GM12878 (cell line): ENCODE data around the gene SASH3. TPM values are rescaled to one million over a fixed set of nuclear protein-coding genes. Genes with fewer than 3 reads are reported as not detected.

ENCODE experiments used
- ATF7 ChIP-seq: fragments of 450-650 bp; IDR thresholded peaks from 2 replicates; pipeline ENCODE4 v1.6.1; 2016; ENCODE audit warnings: low read depth, mild to moderate bottlenecking
- BCL11A ChIP-seq: IDR thresholded peaks from 2 replicates; pipeline ENCODE4 v1.6.1; 2011; ENCODE audit warnings: low read depth, low read length
- BHLHE40 ChIP-seq, 2 experiments: fragments of 450-650 bp in 1 of 2; IDR thresholded peaks; 2 replicates each; pipeline ENCODE4 v1.6.1; 2011 to 2017; ENCODE audit warnings: low read depth in 2 of 2, borderline replicate concordance in 1 of 2, improper control_type of control experiment in 1 of 2, low read length in 1 of 2, mild to moderate bottlenecking in 1 of 2
- CBFB ChIP-seq: IDR thresholded peaks from 2 replicates; pipeline ENCODE4 v1.6.1; 2016; ENCODE audit warnings: antibody characterized with exemption, low read depth
- CEBPB ChIP-seq, 2 experiments: fragments of 150-350 bp in 1 of 2; IDR thresholded peaks; 2 replicates each; pipeline ENCODE4 v1.6.1; 2012 to 2014; ENCODE audit warnings: low read depth in 2 of 2, low read length in 2 of 2, borderline replicate concordance in 1 of 2, inconsistent platforms in 1 of 2
- CREM ChIP-seq: IDR thresholded peaks from 2 replicates; pipeline ENCODE4 v1.6.1; 2014; ENCODE audit warnings: antibody characterized with exemption, low read depth
- EED ChIP-seq: sonication (generic); IDR thresholded peaks from 2 replicates; pipeline ENCODE4 v1.6.1; 2016; ENCODE audit warnings: antibody characterized with exemption, low read depth
- EP300 ChIP-seq, 2 experiments: fragments of 150-350 bp in 1 of 2; IDR thresholded peaks; 2 replicates each; pipeline ENCODE4 v1.6.1; 2011 to 2012; ENCODE audit warnings: low read depth in 2 of 2, low read length in 2 of 2, borderline replicate concordance in 1 of 2, improper control_type of control experiment in 1 of 2, inconsistent platforms in 1 of 2; ENCODE audit not compliant: control insufficient read depth in 1 of 2
- FOS ChIP-seq: IDR thresholded peaks from 3 replicates; pipeline ENCODE4 v1.6.1; 2011; ENCODE audit warnings: borderline replicate concordance; ENCODE audit not compliant: insufficient read length; ENCODE audit errors: extremely low read depth
- HDGF ChIP-seq: fragments of 450-650 bp; IDR thresholded peaks from 2 replicates; pipeline ENCODE4 v1.6.1; 2016; ENCODE audit warnings: antibody characterized with exemption
- LARP7 ChIP-seq: fragments of 450-650 bp; IDR thresholded peaks from 2 replicates; pipeline ENCODE4 v1.6.1; 2017; ENCODE audit warnings: mild to moderate bottlenecking
- MYC ChIP-seq: IDR thresholded peaks from 2 replicates; pipeline ENCODE4 v1.6.1; 2011; ENCODE audit warnings: mild to moderate bottlenecking, low read length, moderate library complexity, inconsistent platforms; ENCODE audit not compliant: insufficient read depth, insufficient replicate concordance, insufficient read length, severe bottlenecking
- NBN ChIP-seq: fragments of 450-650 bp; IDR thresholded peaks from 2 replicates; pipeline ENCODE4 v1.6.1; 2016
- NFXL1 ChIP-seq: fragments of 450-650 bp; IDR thresholded peaks from 2 replicates; pipeline ENCODE4 v1.6.1; 2017; ENCODE audit warnings: antibody characterized with exemption, mild to moderate bottlenecking, borderline replicate concordance
- NKRF ChIP-seq: fragments of 450-650 bp; conservative IDR thresholded peaks from 2 replicates; pipeline ENCODE4 v1.6.1; 2017; ENCODE audit warnings: mild to moderate bottlenecking, moderate library complexity
- NRF1 ChIP-seq: conservative IDR thresholded peaks from 2 replicates; pipeline ENCODE4 v1.6.1; 2011; ENCODE audit warnings: mild to moderate bottlenecking, low read depth, low read length, improper control_type of control experiment
- POLR2AphosphoS5 ChIP-seq: IDR thresholded peaks from 2 replicates; pipeline ENCODE4 v1.6.1; 2011; ENCODE audit warnings: mild to moderate bottlenecking, low read length, inconsistent platforms
- POU2F2 ChIP-seq: IDR thresholded peaks from 3 replicates; pipeline ENCODE4 v1.6.1; 2011; ENCODE audit warnings: low read depth, mild to moderate bottlenecking, low read length, borderline replicate concordance
- SMAD5 ChIP-seq: IDR thresholded peaks from 2 replicates; pipeline ENCODE4 v1.6.1; 2016; ENCODE audit warnings: antibody characterized with exemption, low read depth
- SMC3 ChIP-seq: IDR thresholded peaks from 2 replicates; pipeline ENCODE4 v1.6.1; 2011; ENCODE audit warnings: low read length, improper control_type of control experiment, borderline replicate concordance
- TCF12 ChIP-seq: IDR thresholded peaks from 2 replicates; pipeline ENCODE4 v1.6.1; 2011; ENCODE audit warnings: low read depth, mild to moderate bottlenecking, low read length
- TCF3 ChIP-seq: IDR thresholded peaks from 2 replicates; pipeline ENCODE4 v1.6.1; 2012; ENCODE audit warnings: low read depth, mild to moderate bottlenecking, low read length, borderline replicate concordance; ENCODE audit not compliant: insufficient read depth
- TCF7 ChIP-seq: IDR thresholded peaks from 2 replicates; pipeline ENCODE4 v1.6.1; 2014; ENCODE audit warnings: antibody characterized with exemption, borderline replicate concordance
- ZNF687 ChIP-seq: fragments of 450-650 bp; IDR thresholded peaks from 2 replicates; pipeline ENCODE4 v1.6.1; 2017; ENCODE audit warnings: mild to moderate bottlenecking, moderate library complexity
- polyA plus RNA-seq, 11 experiments: library from polyadenylated mRNA; depleted of rRNA in 4 of 11; unstranded in 6 of 11; stranded (reverse) in 5 of 11; fragments of >200 nt; fragmentation: Nextera tagmentation in 4 of 11; fragmentation: Illumina TruSeq in 1 of 11; extraction: Ambion mirVana in 4 of 11; extraction: Trizol in 1 of 11; gene quantifications; 1 replicate in 1 of 11; 2 replicates in 10 of 11; pipeline versions ENCODE4 v1.2.1 to v1.2.3, GENCODE V29; 2011 to 2016; ENCODE audit warnings: inconsistent platforms in 2 of 11, missing spikeins in 2 of 11, low read depth in 1 of 11
- total RNA-seq, 4 experiments: library from RNA; depleted of rRNA in 3 of 4; stranded (reverse); fragments of >200 nt in 3 of 4; fragmentation: Illumina TruSeq in 1 of 4; extraction: Trizol in 1 of 4; gene quantifications; 2 replicates each; pipeline versions ENCODE4 v1.2.1 to v1.2.3, GENCODE V29; 2013 to 2021

Gene SASH3
- total and polyA plus RNA-seq, 10 of the 15 experiments (the other 5 are each of a cell fraction or from before 2014, with no cell fraction given): 23.1 to 233 (median 160) TPM

- no peak for TF ChIP-seq NKRF
- 0 out of 2 replicates have a peak, but pooled peaks have one; percentile 42 for TF ChIP-seq TCF12
- TF ChIP-seq FOS: no peak
- TF ChIP-seq NBN: peak; percentile 71; the same call in 1 of the 2 replicates
- TF ChIP-seq LARP7: no peak; the same call in 1 of the 2 replicates
- no peak for TF ChIP-seq NFXL1
- TF ChIP-seq POU2F2: peak; percentile 61; the same call in 1 of the 3 replicates
- peak in 1 of 2 experiments; percentile 28; a peak in 1 of 4 replicates for TF ChIP-seq EP300 (IDR thresholded peaks at IDR 0.05; ENCODE audit: borderline replicate concordance in 1 of 2, control insufficient read depth in 1 of 2, low read depth in 2 of 2, low read length in 2 of 2)
- peak in 1 of 2 experiments; percentile 53; a peak in 1 of 4 replicates for TF ChIP-seq BHLHE40 (IDR thresholded peaks at IDR 0.05; ENCODE audit: borderline replicate concordance in 1 of 2, low read depth in 2 of 2, low read length in 1 of 2)
- peak; percentile 55 for TF ChIP-seq NRF1
- TF ChIP-seq TCF7: peak; percentile 70; the same call in 1 of the 2 replicates
- peak; percentile 64; the same call in 1 of the 2 replicates for TF ChIP-seq SMAD5
- peak; percentile 50; the same call in 1 of the 2 replicates for TF ChIP-seq CREM
- TF ChIP-seq ATF7: 0 out of 2 replicates have a peak, but pooled peaks have one; percentile 30
- no peak for TF ChIP-seq MYC
- TF ChIP-seq HDGF: 0 out of 2 replicates have a peak, but pooled peaks have one; percentile 60
- peak; percentile 82 for TF ChIP-seq EED
- TF ChIP-seq TCF3: peak; percentile 67; the same call in 1 of the 2 replicates
- TF ChIP-seq ZNF687: peak; percentile 100
- TF ChIP-seq CEBPB (IDR thresholded peaks at IDR 0.05; ENCODE audit: borderline replicate concordance in 1 of 2, low read depth in 2 of 2, low read length in 2 of 2): no peak
- TF ChIP-seq SMC3: no peak
- peak; percentile 47; the same call in 1 of the 2 replicates for TF ChIP-seq POLR2AphosphoS5
- peak; percentile 76 for TF ChIP-seq CBFB
- TF ChIP-seq BCL11A: 0 out of 2 replicates have a peak, but pooled peaks have one; percentile 12
Measured at GRCh38 chrX:129777218-129778030, 2.3 kb upstream of the SASH3 start (continued).
